22Rv1 (cell line): ENCODE data around the gene GMDS.

ENCODE experiments used
- H3K27ac ChIP-seq: fragments of 450-650 bp; 2 replicates; pipeline ENCODE4 v1.5.1; 2017
- CTCF ChIP-seq: fragments of 450-650 bp; IDR thresholded peaks from 2 replicates; pipeline ENCODE4 v1.5.1; 2017; ENCODE audit warnings: mild to moderate bottlenecking
- ZFX ChIP-seq: fragments of 450-650 bp; IDR thresholded peaks from 2 replicates; pipeline ENCODE4 v1.6.1; 2017; ENCODE audit warnings: antibody characterized with exemption, borderline replicate concordance

GMDS gene

GRCh38 chr6:1708820-1709219 is 536.6 kb downstream of the GMDS start:
- TF ChIP-seq CTCF, result no peak
- TF ChIP-seq ZFX, result no peak
- no peak overlapping the region for H3K27ac ChIP-seq

GRCh38 chr6:1708122-1708521 is 537.3 kb downstream of the GMDS start:
- H3K27ac ChIP-seq, result no peak overlapping the region
- TF ChIP-seq ZFX (no peak), CTCF (no peak)

GRCh38 chr6:1705630-1706029 is 539.8 kb downstream of the GMDS start:
- no peak overlapping the region for H3K27ac ChIP-seq
- TF ChIP-seq ZFX (no peak), CTCF (no peak)

DNA sequence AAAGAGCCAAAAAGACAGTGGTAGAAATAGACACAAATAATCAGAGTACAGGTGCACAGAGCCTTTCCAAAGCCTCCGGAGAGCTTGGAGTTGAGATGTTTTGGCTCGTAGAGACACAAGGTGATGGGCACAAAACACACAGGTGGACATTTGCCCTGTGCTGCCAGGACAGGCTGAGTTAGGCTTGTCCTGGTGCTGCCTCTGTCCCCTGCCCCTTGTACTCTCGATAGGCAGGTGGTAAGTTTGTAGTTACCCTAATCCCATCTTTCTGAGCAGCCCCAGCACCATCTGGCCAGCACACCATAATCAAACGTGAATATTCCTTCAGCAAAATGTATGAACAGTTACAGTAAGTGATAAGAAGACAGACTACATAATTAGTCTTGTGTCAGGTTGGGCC is 540.2 kb downstream of the GMDS start:
- H3K27ac ChIP-seq, result no peak overlapping the region
- TF ChIP-seq ZFX (no peak), CTCF (no peak)

DNA sequence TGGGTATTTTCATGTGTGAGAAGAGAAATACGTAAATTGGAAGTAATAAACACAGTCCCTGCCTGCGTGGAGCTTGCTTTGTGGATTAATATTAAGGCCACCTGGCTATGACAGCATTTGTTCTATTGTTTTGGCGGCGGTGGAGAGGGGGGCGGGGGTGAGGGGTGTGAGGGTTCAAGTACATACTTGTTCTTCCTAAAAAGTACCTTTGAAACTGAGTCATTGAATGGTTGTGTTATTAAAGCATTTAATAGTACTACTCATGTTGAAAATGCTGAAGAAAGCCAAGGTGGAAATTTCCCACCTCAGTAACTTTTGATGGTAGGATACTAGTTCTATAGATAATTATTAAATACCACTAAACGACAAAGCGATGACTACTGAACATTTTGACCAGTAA is 540.7 kb downstream of the GMDS start:
- H3K27ac ChIP-seq, result no peak overlapping the region
- no peak for TF ChIP-seq ZFX
- TF ChIP-seq CTCF, result no peak

- TF ChIP-seq CTCF (no peak), ZFX (no peak)
- no peak overlapping the region for H3K27ac ChIP-seq
These were observed 541.5 kb downstream of the GMDS start for GRCh38 chr6:1703923-1704322.

GRCh38 chr6:1703091-1703855 is 542.1 kb downstream of the GMDS start:
- no peak overlapping the region for H3K27ac ChIP-seq
- TF ChIP-seq CTCF (no peak), ZFX (no peak)
